GM12878 (cell line): ENCODE measurements around the gene LCLAT1. TPM values are rescaled to one million over a fixed set of nuclear protein-coding genes. Genes with fewer than 3 reads are reported as not detected.

Experiments
- ATAC-seq: fragments of 200-7000 bp; cut with Tn5 transposase; 3 replicates; pipeline ENCODE4 v1.9.1; 2020; ENCODE audit warnings: mild to moderate bottlenecking, moderate library complexity
- BruUV-seq: library from RNA; stranded (reverse); fragments of 400-500 nt; replicated peaks from 2 replicates; lab custom pipeline; 2021; lab: Mats Ljungman, UMichigan
- CTCF ChIA-PET: fragments of 300-600 bp; sonication (Branson Sonifier 250); formaldehyde crosslinking; extraction: SDS; loops from one replicate; lab custom pipeline; 2021; ENCODE audit warnings: inconsistent platforms; lab: Yijun Ruan, JAX
- POLR2A ChIA-PET: fragments of 350-600 bp; formaldehyde crosslinking; extraction: SDS; loops from one replicate; lab custom pipeline; 2021; ENCODE audit warnings: inconsistent platforms; lab: Charles Lee
- RAD21 ChIA-PET: fragments of 300-600 bp; sonication (Branson Sonifier 250); formaldehyde crosslinking; loops from one replicate; lab custom pipeline; 2023; ENCODE audit warnings: antibody characterized with exemption; ENCODE audit not compliant: unreplicated experiment; lab: Charles Lee
- SMC1A ChIA-PET: fragments of 300-600 bp; sonication (Branson Sonifier 250); formaldehyde crosslinking; loops from one replicate; lab custom pipeline; 2023; ENCODE audit not compliant: unreplicated experiment, uncharacterized antibody; lab: Charles Lee
- DNase-seq: peaks from one replicate; pipeline ENCODE4 v3.0.0-alpha.2; 2011; ENCODE audit warnings: low read depth, low spot score
- FAIRE-seq: peaks from 3 replicates; lab custom pipeline; 2011; peaks lifted over from hg19 to GRCh38; lab: Jason Lieb, UNC
- H2AFZ ChIP-seq: 2 replicates; pipeline ENCODE4 v1.6.0; 2011; ENCODE audit warnings: low read depth, low read length, control low read depth; ENCODE audit not compliant: control insufficient read depth
- H3K27ac ChIP-seq: 2 replicates; pipeline ENCODE4 v1.5.1; 2011; ENCODE audit warnings: control low read depth; ENCODE audit not compliant: control insufficient read depth, insufficient read depth
- H3K27me3 ChIP-seq, 2 experiments: replicated peaks in 1 of 2; 2 replicates each; pipeline versions ENCODE4 v1.6.0 to v1.6.1; 2011; ENCODE audit warnings: low read length in 1 of 2; ENCODE audit not compliant: control insufficient read depth in 2 of 2, insufficient read depth in 2 of 2
- H3K36me3 ChIP-seq, 2 experiments: 2 replicates each; pipeline ENCODE4 v1.5.1; 2011; ENCODE audit warnings: low read length in 1 of 2; ENCODE audit not compliant: control insufficient read depth in 2 of 2, insufficient read depth in 2 of 2
- H3K4me1 ChIP-seq: 2 replicates; pipeline ENCODE4 v1.6.1; 2011; ENCODE audit warnings: mild to moderate bottlenecking, low read length, moderate library complexity, mixed read lengths; ENCODE audit not compliant: control insufficient read depth, insufficient read depth
- H3K4me2 ChIP-seq: 2 replicates; pipeline ENCODE4 v1.6.0; 2011; ENCODE audit warnings: control low read depth; ENCODE audit not compliant: control insufficient read depth, insufficient read depth
- H3K4me3 ChIP-seq: fragments of 200-600 bp; sonication (generic); 2 replicates; pipeline ENCODE4 v1.5.1; 2016
- H3K79me2 ChIP-seq: 2 replicates; pipeline ENCODE4 v1.6.0; 2011; ENCODE audit warnings: low read length; ENCODE audit not compliant: control insufficient read depth, insufficient read depth
- H3K9ac ChIP-seq: 2 replicates; pipeline ENCODE4 v1.8.0; 2011; ENCODE audit warnings: low read length, control low read depth, mixed read lengths; ENCODE audit not compliant: control insufficient read depth, insufficient read depth
- H3K9me3 ChIP-seq: replicated peaks from 3 replicates; pipeline ENCODE4 v1.5.1; 2011; ENCODE audit warnings: mild to moderate bottlenecking, low read length; ENCODE audit not compliant: control insufficient read depth, insufficient read depth
- H4K20me1 ChIP-seq: 2 replicates; pipeline ENCODE4 v1.6.0; 2011; ENCODE audit not compliant: control insufficient read depth, insufficient read depth
- EED ChIP-seq: sonication (generic); IDR thresholded peaks from 2 replicates; pipeline ENCODE4 v1.6.1; 2016; ENCODE audit warnings: antibody characterized with exemption, low read depth
- JUND ChIP-seq: IDR thresholded peaks from 2 replicates; pipeline ENCODE4 v1.6.1; 2012; ENCODE audit warnings: low read depth, mild to moderate bottlenecking, low read length, improper control_type of control experiment, moderate library complexity
- KLF5 ChIP-seq: fragments of 450-650 bp; IDR thresholded peaks from 2 replicates; pipeline ENCODE4 v1.6.1; 2014; ENCODE audit warnings: mild to moderate bottlenecking; ENCODE audit not compliant: partially characterized antibody
- MTA2 ChIP-seq: fragments of 450-650 bp; IDR thresholded peaks from 2 replicates; pipeline ENCODE4 v1.6.1; 2016; ENCODE audit warnings: low read depth, mild to moderate bottlenecking, moderate library complexity
- RAD51 ChIP-seq: fragments of 450-650 bp; IDR thresholded peaks from 2 replicates; pipeline ENCODE4 v1.6.1; 2016; ENCODE audit warnings: moderate library complexity, mild to moderate bottlenecking, inconsistent platforms
- SIX5 ChIP-seq: IDR thresholded peaks from 2 replicates; pipeline ENCODE4 v1.6.1; 2011; ENCODE audit warnings: mild to moderate bottlenecking, low read depth, low read length, moderate library complexity; ENCODE audit not compliant: severe bottlenecking
- WGBS: methylation state at CpG from one replicate; pipeline ENCODE4 v1.1.6; 2016; ENCODE audit warnings: low lambda C conversion rate; ENCODE audit not compliant: insufficient replicate concordance, insufficient coverage; ENCODE audit errors: missing lambda C conversion rate; 5-methylcytosine and 5-hydroxymethylcytosine counted together
- in situ Hi-C: fragments of 300-500 bp; cut with MboI; formaldehyde crosslinking; loops from 9 replicates; pipeline ENCODE4 v1.14.3; 2018; ENCODE audit warnings: mixed read lengths
- intact Hi-C: fragments of 100-400 bp; cut with micrococcal nuclease; formaldehyde crosslinking; loops from one replicate; pipeline ENCODE4 v1.14.2; 2022; ENCODE audit not compliant: unreplicated experiment
- polyA plus RNA-seq, 11 experiments: library from polyadenylated mRNA; depleted of rRNA in 4 of 11; unstranded in 6 of 11; stranded (reverse) in 5 of 11; fragments of >200 nt; fragmentation: Nextera tagmentation in 4 of 11; fragmentation: Illumina TruSeq in 1 of 11; extraction: Ambion mirVana in 4 of 11; extraction: Trizol in 1 of 11; gene quantifications; 1 replicate in 1 of 11; 2 replicates in 10 of 11; pipeline versions ENCODE4 v1.2.1 to v1.2.3, GENCODE V29; 2011 to 2016; ENCODE audit warnings: inconsistent platforms in 2 of 11, missing spikeins in 2 of 11, low read depth in 1 of 11
- total RNA-seq, 4 experiments: library from RNA; depleted of rRNA in 3 of 4; stranded (reverse); fragments of >200 nt in 3 of 4; fragmentation: Illumina TruSeq in 1 of 4; extraction: Trizol in 1 of 4; gene quantifications; 2 replicates each; pipeline versions ENCODE4 v1.2.1 to v1.2.3, GENCODE V29; 2013 to 2021
- TF ChIP-seq, protein P1 (sequence below): IDR thresholded peaks from 2 replicates; pipeline ENCODE4 v1.6.1; 2011; ENCODE audit warnings: low read depth, mild to moderate bottlenecking, low read length, moderate library complexity, borderline replicate concordance; ENCODE audit errors: extremely low read depth
- TF ChIP-seq, protein P2 (sequence below): fragments of 450-650 bp; IDR thresholded peaks from 2 replicates; pipeline ENCODE4 v1.6.1; 2014; ENCODE audit warnings: mild to moderate bottlenecking

LCLAT1 gene
- total and polyA plus RNA-seq, 10 of the 15 experiments (the other 5 are each of a cell fraction or from before 2014, with no cell fraction given): 8.1 to 33.0 (median 15.9) TPM

DNA sequence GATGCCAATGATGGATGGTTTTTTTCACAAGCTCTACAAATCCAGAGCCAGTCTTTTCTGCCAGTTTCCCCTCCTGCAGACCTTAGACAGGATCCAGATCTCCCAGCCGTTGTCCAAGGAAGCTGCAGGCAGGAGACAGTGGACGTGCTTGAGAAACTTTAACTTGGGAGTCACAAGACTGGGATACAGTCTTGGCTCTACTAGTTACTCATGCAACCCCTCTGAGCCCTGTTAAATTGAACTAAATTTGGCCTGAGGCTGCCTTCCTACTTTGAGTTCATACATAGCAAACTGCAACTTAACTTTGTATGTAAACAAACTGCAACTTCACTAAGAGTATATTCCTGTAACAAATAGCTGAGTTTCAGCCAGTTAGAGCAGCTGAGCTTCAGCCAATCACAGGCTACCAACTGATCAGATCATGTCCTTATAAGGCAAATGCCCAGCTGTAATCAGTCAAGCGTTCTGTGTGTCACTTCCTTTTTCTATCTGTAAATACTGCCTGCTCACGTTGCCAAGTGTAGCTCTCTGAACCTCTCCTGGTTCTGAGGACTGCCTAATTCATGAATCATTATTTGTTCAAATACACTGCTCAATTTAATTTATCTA is 219.3 kb downstream of the LCLAT1 start (continued):
- TF ChIP-seq, protein P1, sequence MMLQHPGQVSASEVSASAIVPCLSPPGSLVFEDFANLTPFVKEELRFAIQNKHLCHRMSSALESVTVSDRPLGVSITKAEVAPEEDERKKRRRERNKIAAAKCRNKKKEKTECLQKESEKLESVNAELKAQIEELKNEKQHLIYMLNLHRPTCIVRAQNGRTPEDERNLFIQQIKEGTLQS: no peak
- TF ChIP-seq SIX5 (no peak), KLF5 (no peak)

DNA sequence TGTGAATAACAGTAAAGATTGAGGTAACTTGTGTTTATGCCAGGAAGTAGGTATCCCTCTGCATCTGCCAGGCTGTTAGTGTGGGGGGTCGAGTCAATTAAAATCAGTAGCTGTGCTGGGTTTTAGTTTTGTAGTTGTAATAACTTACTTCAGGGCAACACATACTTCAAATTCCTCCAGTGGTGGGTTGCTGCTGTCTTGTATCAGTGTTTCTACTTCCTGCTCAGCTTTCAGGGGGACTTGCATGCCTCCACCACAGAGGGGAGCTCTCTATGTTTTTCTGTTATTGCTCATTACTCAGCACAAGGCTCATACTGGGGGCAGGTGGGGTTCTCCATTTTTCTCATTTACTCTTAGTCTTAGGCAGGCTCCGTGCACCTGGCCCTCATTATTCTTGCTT is 223.4 kb downstream of the LCLAT1 start:
- Histone ChIP-seq H3K9me3 (peaks cover 14% of the 10 kb centered on the region), H3K4me3 (no peak overlapping the region), H4K20me1 (no peaks in the 10 kb centered on the region), H3K79me2 (no peaks in the 10 kb centered on the region), H3K9ac (no peak overlapping the region), H3K4me1 (no peaks in the 10 kb centered on the region), H3K4me2 (no peak overlapping the region), H3K27me3 (no peaks in the 10 kb centered on the region), H3K27ac (no peak overlapping the region), H2AFZ (no peak overlapping the region), H3K36me3 (no peaks in the 10 kb centered on the region)
- ChIA-PET SMC1A (interaction anchor here (2.0 kb wide), 1 partner anchor 41 kb away, joined by 5 read pairs; no protein-coding TSS in a partner anchor), CTCF (no interaction called here), POLR2A (no interaction called here), RAD21 (no interaction called here)
- WGBS: 5% methylated on average over 2 of the region's 2 CpGs
- in situ Hi-C loops: no loop called here
- FAIRE-seq: no peak
- TF ChIP-seq JUND (no peak), MTA2 (no peak), EED (no peak), RAD51 (no peak)
- TF ChIP-seq, protein P2, sequence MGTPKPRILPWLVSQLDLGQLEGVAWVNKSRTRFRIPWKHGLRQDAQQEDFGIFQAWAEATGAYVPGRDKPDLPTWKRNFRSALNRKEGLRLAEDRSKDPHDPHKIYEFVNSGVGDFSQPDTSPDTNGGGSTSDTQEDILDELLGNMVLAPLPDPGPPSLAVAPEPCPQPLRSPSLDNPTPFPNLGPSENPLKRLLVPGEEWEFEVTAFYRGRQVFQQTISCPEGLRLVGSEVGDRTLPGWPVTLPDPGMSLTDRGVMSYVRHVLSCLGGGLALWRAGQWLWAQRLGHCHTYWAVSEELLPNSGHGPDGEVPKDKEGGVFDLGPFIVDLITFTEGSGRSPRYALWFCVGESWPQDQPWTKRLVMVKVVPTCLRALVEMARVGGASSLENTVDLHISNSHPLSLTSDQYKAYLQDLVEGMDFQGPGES: no peak
- intact Hi-C loops: no loop called here
- BruUV-seq: no TSS peak
- no peak for ATAC-seq
- no peak for DNase-seq
